ENCODE data around the gene SLC2A9.
"Not testable (repeated sequence)": the region's sequence is repeated elsewhere in the genome, so short reads cannot be mapped to it uniquely, and the experiment has no call there.

Gene SLC2A9

DNA sequence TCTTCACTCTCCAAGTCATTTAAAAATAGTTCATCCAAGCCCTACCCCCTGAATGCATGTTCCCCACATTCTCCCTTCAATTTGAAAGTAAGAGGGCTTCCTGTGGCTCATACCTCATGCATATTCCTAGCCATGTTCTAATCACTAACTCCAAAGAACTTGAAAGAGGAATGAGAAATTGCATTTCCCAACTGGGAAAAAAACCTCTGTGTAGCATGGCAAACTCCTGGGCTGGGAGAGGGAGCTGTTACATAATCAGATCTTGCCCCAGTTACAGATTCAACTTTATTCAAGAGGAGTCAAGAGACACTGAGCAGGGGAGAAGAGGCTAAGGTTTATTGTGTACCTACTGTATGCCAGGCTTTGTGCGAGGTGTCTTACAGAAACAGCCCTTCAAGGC, 90.2 kb downstream of the SLC2A9 start:
- DNase-seq (ENCODE audit: low read depth in 2 of 2, low spot score in 1 of 2), result no peak

DNA sequence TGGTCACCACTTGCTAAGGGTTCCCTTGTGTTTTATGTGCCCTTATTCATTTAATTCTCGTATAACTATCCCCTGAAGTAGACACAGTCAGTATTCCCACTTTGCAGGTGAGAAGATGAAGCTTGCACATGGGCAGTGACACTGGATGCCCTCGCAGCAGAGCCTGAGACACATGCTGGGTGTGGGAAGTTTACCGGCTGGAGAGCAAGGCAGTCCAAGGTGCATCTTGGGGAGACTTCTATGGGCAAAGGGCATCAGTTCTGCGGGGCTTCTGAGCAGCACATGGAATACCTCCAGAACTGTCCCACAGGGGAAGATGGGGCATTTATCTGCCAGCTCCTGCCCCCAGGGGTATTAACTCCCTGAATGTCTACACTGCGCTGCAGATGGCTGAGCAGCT, 92.2 kb downstream of the SLC2A9 start:
- DNase-seq (ENCODE audit: low read depth in 2 of 2, low spot score in 1 of 2), result no peak

GRCh38 chr4:9927341-9928007, 93.8 kb downstream of the SLC2A9 start:
- no peak for DNase-seq (ENCODE audit: low read depth in 2 of 2, low spot score in 1 of 2)

- DNase-seq (ENCODE audit: low read depth in 2 of 2, low spot score in 1 of 2), result no peak
Measured at GRCh38 chr4:9926586-9926985, 94.7 kb downstream of the SLC2A9 start.

DNA sequence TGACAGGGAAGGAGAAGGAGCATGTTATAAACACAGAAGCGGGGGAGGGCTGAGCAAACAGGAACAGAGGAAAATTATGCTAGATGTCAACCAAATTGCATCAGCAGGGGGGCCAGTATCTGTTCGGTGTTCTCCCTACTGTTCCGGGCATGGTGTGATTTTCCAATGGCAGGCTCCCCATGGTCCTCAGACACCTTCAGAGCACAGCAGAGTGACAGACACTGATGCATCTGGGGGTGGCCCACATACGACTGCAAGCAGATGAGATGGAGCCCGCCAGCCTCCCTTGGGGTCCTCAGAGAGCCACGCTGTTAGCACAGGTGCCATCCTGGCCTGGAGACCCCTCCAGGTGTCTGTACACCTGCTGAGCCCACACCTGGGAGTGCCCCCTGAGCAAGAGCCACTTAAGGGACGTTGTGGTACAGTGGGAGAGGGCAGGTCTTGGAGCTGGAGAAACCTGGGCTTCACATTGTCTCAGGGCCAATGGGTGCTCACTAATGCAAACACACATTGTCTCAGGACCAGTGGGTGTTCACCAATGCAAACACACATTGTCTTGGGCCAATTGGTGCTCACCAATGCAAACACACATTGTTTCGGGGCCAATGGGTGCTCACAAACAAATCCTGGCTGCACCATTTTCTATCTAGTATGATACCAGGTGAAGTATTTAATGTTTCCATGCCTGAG, 95.4 kb downstream of the SLC2A9 start:
- no peak for DNase-seq (ENCODE audit: low read depth in 2 of 2, low spot score in 1 of 2)

DNA sequence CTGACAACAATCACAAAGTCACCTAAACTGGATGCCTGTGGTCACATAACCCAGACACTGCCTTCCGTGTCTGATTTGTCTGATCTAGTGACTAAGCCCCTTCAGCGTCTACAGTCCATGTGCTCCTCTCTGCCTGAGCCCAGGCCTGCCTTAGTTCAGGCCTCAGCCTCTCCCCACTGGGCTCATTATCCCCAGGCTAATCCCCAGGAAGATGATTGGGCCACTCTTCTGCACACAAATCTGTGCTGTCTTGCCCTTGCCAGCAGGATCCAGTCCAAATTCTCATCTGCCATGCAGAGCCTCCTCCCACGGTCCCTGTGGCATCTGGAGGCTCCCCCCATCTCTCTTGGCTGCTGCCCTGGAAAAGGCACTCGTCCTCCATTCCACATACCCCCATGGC, 96.5 kb downstream of the SLC2A9 start:
- no peak for DNase-seq (ENCODE audit: low read depth in 2 of 2, low spot score in 1 of 2)

- DNase-seq (ENCODE audit: low read depth in 2 of 2, low spot score in 1 of 2), result no peak
Measured at GRCh38 chr4:9923195-9923812, 98.0 kb downstream of the SLC2A9 start.

DNA sequence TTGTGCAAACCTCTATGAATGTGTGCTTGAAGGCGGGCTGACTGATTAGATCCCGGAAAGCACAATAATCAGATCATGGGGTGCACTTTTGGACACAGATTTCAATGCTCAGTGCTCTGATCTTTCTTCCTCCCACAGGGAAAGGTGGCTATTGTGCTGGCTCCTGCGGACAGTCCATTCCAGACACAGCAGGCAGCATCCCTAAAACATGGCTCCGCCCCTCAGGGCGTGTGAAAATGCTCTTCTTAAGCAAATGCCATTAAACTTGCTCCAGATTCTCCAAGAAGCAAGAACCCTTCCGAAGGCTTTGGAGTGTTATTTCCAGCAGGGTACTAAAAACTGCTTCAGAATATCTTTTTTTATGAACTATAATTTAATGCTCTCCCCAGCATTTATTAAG, 100.0 kb downstream of the SLC2A9 start:
- DNase-seq (ENCODE audit: low read depth in 2 of 2, low spot score in 1 of 2), result no peak

DNA sequence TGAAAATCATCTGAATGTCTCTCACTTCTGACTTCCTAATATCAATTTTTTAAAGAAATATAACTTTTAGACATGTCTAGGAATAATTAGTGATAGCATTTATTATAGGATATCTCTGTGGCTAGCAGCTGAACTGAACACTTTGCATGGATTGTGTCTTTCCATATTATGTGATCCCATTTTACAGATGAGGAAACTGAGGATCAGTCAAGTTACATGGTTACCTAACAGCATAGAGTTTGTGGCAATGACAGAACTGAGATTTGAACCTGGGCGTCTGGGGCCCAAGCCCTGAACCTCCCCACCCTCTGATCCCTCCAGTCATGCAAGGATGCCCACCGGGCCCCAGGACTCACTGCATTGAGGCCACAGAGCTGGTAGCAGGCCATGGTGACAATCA, 101.3 kb downstream of the SLC2A9 start:
- DNase-seq (ENCODE audit: low read depth in 2 of 2, low spot score in 1 of 2), result no peak

DNA sequence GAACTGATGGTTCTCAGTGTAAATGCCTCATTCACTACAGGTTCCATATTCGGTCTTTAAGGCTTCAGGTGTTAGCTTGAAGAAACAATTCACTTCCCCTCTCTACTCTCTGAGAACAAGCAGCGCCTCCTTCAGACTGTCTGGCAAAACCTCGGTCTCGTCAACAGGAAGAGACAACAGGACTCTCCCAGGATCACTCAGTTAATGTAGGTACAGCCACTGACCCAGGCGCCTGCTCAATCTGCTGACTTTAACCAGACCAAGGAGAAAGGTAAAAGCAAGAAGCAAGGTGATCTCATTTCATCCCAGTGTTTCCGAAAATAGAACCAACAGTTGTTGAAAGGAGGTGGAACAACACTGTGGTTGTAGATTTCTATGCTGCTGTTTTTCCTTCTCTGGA, 102.2 kb downstream of the SLC2A9 start:
- DNase-seq (ENCODE audit: low read depth in 2 of 2, low spot score in 1 of 2), result no peak

DNA sequence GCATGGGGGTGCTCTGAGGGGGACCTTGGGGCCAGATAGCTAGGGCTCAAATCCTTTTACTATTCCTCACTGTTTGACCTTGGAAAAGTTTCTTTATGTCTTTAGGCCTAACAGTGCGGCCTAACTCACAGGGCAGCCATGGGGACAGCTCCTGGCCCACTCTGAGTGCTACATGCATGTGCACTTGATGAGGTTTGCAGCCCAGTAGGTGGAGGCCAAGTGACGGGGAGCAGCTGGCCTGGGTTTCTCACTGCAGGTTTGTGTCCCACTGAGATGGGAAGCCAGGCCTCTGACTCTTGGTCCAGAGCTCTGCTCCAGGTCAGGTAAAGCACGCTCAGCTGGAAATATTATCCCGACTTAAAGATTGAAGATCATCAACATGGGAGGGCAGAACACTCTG, 102.8 kb downstream of the SLC2A9 start:
- DNase-seq (ENCODE audit: low read depth in 2 of 2, low spot score in 1 of 2), result no peak

GRCh38 chr4:9916937-9917336, 104.4 kb downstream of the SLC2A9 start:
- DNase-seq (ENCODE audit: low read depth in 2 of 2, low spot score in 1 of 2), result no peak

DNA sequence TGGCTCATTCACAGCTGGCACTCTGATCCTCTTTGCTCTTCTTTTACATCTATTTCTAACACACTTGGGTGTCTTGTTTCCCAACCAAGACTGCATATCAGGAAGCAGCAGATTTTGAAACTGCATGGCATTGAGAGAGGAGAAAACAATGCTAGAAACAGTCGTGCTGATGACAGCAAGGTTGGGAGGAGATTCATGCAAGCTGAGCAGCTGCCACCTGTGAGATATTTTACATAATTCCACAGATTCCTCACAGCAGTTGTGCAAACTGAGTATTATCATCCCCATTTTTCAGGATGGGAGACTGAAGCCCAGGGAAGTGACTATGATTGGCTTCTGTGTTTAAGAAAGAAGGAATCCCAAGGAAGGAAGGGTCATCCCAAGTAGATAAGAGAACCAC, 105.0 kb downstream of the SLC2A9 start:
- no peak for DNase-seq (ENCODE audit: low read depth in 2 of 2, low spot score in 1 of 2)

DNA sequence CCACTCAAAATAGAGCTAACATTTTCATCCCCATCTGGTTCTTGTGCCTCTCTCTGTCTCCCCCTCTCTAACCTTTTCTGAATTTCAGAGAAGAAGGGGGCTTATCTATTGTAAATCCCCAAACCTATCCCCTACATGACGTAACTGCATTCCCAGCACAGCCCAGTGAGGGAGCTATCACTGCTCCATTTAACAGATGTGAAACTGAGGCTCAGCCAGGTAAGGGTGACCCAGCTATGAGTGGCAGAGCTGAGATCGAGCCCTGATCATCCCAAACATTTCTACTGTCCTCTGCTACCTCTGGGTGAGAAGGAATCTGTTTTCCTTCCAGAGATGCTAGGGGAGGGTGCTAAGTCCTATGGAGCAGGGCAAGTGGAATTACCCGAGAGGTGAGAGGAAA, 107.5 kb downstream of the SLC2A9 start:
- DNase-seq (ENCODE audit: low read depth in 2 of 2, low spot score in 1 of 2), result no peak

- DNase-seq (ENCODE audit: low read depth in 2 of 2, low spot score in 1 of 2), result no peak
Measured at GRCh38 chr4:9906996-9907395, 114.3 kb downstream of the SLC2A9 start.

- DNase-seq (ENCODE audit: low read depth in 2 of 2, low spot score in 1 of 2), result no peak
Measured at GRCh38 chr4:9904976-9905587, 116.2 kb downstream of the SLC2A9 start.

DNA sequence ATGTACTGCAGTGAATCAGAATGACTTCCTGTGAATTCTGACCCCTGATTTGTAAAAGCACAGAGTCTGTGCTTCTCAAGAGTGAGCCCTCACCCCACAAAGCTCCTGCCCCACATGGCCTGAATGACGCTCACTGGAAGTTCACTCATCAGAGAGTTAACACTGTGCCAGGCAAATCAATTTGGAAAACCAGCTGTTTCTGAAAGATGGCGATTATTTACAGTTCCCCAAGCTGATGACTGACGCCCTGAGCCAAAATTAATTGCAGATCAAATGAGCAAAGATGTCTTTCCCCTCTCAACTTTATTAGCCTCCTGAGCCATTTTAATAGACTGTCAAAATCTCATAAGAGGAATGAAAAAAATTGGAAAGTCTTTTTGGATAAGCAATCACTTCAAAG, 118.0 kb downstream of the SLC2A9 start:
- no peak for DNase-seq (ENCODE audit: low read depth in 2 of 2, low spot score in 1 of 2)

- no peak for DNase-seq (ENCODE audit: low read depth in 2 of 2, low spot score in 1 of 2)
Measured at GRCh38 chr4:9901257-9901656, 120.0 kb downstream of the SLC2A9 start.

GRCh38 chr4:9900633-9901032, 120.7 kb downstream of the SLC2A9 start:
- DNase-seq (ENCODE audit: low read depth in 2 of 2, low spot score in 1 of 2), result not testable (repeated sequence)

- no peak for DNase-seq (ENCODE audit: low read depth in 2 of 2, low spot score in 1 of 2)
Measured at GRCh38 chr4:9899306-9900055, 121.8 kb downstream of the SLC2A9 start.

GRCh38 chr4:9898596-9899305, 122.5 kb downstream of the SLC2A9 start:
- no peak for DNase-seq (ENCODE audit: low read depth in 2 of 2, low spot score in 1 of 2)
